ENCODE data around the gene ZDHHC16.
A peak's percentile ranks its signal among the peaks of the same experiment; 100 is the strongest.

The ZDHHC16 gene

DNA sequence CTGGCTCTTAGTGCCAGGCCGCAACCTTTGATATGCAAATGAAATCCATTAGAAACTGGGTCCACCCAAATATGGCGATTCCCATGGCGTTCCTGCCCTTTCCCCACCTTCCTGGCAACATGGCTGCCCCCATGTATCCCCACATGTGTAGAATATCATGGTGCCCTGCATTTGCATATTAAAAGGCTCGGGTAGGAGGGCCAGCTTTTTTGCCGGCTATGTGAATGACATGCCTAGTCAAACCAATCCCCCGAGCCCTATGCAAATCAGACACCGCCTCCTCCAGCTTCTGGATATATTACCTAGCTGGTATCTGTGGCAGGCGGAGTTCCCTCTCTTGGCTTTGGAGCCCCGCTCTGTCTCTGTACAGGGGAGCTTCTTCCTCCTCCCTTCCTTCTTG is 34.0 kb downstream of the ZDHHC16 start:
- no peak for DNase-seq (ENCODE audit: low read depth in 2 of 2)

DNA sequence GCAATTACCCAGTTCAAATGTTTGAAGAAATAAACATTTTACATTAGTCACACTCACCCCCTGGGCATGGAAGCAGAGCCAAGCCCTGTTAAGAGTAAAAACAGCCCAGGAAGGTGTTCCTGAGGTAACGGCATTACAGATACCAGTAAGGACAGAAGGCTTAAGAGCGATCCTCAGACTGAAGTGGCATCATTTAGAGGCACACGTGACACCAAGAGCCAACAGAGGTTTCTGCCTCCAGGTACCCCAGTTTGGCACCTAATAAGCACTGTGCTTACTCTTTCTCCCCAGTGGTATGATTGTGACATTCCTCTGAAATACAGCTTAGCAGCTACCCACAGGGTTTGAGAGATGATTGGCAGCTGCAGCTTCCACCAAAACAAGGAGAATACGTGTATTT is 35.1 kb downstream of the ZDHHC16 start:
- DNase-seq (ENCODE audit: low read depth in 2 of 2) = no peak

DNA sequence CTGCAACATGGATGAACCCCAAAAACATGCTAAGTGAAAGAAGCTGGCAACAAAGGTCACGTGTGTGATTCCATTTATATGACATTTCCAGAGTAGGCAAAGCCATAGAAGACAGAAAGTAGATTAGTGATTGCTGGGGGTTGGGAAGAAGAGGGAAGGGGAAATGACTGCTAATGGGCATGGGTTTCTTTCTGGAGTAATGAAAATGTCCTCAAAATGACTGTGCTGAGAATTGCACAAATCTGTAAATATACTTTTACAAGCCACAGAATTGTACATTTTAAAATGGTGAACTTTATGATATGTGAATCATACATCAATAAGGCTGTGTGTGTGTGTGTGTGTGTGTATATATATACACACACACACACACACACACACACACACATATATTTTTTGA is 36.4 kb downstream of the ZDHHC16 start:
- no peak for DNase-seq (ENCODE audit: low read depth in 2 of 2)

DNA sequence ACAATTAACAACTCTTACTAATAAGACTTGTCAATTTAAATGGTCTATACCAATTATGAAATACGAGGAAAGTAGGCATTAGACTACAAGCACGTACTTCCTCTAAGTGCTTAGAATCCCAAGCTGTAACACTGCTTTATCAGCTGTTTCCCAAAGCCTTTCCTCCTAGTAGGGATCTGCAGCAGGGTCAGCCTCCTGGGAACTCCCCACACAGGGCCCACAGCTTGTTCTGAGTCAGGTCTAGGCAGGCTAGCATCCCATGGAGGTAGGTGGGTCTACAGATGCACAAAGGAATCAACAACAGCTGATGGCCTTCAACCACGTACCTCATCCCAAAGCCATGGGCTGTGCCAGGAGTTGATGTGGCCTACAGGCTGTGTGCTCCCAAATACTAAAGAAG is 37.5 kb downstream of the ZDHHC16 start:
- DNase-seq (ENCODE audit: low read depth in 2 of 2) = no peak

DNA sequence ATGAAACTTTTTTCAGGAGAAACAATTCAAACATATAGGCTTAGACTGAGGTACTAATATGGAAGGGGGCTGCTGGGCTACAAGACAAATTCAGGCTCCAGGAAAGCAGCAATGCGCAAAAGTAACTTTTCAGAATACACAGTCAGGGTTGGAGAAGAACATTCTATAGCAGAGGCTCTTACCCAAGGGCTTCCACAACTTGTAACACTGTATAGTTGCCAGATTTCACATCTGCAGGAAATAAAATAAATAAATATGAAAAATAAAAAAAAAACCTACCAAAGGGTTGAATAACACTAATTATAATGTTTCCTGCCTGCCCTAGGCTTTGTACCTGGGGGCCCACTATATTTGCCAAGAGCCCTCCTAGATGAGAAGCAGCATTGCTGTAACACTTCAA is 37.9 kb downstream of the ZDHHC16 start:
- DNase-seq (ENCODE audit: low read depth in 2 of 2) = no peak

DNA sequence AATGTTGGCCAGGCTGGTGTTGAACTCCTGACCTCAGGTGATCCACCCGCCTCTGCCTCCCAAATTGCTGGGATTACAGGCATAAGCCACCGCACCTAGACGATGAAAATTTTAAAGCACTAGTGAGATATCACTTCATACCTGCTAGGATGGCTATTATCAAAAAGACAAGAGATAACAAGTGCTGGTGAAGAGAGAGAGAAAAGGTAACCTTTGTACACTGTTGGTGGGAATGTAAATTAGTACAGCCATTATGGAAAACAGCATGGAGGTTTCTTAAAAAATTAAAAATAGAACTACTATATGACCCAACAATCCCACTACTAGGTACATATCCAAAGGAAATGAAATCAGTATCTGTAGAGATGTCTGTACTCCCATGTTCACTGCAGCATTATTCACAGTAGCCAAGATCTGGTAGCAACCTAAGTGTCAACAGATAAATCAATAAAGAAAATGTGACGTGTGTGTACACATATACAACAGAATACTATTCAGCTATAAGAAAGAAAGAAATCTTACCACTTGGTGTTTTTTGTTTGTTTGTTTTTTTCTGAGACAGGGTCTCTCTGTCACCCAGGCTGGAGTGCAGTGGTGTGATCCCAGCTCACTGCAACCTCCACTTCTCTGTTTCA is 39.8 kb downstream of the ZDHHC16 start:
- no peak for DNase-seq (ENCODE audit: low read depth in 2 of 2)

DNA sequence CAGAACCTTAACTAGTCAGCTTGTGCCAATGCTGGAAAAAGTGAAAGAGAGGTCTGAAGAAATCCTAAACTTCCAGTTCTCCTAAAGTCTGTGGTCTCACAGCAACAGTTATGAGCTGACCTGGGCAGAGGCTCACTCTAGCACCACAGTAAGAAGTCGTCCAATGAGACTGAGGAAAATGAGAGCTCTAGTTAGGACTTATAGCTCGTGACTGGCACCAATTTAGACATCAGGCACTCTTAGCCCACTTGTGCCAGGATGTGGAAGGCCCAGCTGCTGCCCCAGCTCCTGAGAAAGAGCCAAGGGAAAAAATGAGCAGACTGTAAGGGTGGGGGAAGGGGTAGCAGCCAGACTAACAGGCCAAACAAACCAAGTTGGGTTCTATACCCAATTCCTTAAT is 44.6 kb downstream of the ZDHHC16 start:
- DNase-seq (ENCODE audit: low read depth in 2 of 2) = no peak

DNA sequence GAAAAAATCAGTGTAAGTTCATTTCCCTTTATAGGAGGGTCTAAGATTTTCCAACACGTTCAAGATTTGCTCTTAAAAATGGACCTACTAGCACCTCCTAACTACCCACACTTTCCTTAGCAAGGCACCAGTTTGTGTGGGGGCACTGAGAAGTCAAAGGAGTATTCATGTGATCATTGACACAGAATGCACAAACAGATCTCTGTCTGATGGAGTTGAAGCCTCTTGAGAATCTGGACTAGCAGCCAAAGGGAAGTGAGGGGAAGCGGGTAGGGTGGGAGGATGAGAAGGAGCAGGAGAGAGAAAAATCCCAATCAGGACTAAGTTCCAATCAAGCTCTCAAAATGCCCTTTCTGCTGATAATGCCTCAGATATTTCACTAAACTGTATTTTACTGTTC is 48.2 kb downstream of the ZDHHC16 start:
- DNase-seq (ENCODE audit: low read depth in 2 of 2) = no peak

DNA sequence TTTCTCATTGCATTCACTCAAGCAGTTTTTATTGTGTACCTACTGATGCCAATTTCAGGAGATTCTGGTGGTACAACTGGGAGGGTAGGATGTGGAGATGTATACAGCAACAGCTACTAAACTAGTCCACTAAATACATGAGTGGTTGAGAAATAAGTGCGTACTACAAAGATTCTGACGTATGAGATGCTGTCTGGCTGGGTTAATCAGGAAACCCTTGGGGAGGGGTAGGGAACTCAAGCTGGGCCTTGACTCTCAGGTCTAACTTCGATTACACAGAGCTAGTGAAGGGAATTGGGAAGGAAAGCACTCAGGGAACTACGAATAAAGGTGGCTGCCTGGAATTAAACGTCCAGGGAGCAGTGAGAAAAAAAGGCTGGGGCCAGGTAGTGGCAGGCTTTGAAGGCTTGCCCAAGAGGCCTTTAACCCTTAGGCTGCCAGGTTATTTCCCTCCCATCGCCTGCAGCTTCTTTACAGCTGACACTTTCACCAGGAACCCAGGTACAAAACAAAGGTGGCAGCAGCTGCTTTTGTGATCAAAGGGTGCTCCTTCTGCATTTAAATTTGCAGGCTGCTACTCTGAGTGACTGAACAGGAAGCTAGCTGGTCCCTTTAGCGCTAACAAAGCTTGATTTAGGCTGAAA is 49.0 kb downstream of the ZDHHC16 start:
- no peak for DNase-seq (ENCODE audit: low read depth in 2 of 2)

DNA sequence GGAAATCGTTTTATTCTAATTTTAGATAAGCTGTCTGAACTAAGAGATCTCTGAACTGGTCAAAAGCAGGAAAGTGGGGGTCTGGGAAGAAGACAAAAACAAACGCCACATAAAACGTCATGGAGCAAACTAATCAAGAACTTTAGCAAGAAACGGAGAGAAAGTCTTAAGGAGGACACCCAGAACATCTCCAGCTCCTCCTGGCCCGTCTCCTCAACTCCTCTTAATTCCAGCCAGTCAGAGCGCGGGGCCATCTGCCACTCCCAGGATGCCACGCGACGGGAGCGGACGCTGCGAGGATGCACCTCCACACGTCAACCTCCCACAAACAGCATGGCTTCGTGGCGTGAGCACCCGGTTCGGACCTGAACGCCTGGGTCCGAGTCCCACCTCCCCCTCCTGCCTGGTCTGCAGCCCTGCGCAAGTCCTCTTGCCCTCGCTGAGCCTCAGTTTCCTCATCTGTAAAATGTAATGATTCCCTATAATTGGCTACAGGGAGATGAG is 51.6 kb downstream of the ZDHHC16 start:
- DNase-seq (ENCODE audit: low read depth in 2 of 2) = peak in 1 of 2 donors; percentile 20

DNA sequence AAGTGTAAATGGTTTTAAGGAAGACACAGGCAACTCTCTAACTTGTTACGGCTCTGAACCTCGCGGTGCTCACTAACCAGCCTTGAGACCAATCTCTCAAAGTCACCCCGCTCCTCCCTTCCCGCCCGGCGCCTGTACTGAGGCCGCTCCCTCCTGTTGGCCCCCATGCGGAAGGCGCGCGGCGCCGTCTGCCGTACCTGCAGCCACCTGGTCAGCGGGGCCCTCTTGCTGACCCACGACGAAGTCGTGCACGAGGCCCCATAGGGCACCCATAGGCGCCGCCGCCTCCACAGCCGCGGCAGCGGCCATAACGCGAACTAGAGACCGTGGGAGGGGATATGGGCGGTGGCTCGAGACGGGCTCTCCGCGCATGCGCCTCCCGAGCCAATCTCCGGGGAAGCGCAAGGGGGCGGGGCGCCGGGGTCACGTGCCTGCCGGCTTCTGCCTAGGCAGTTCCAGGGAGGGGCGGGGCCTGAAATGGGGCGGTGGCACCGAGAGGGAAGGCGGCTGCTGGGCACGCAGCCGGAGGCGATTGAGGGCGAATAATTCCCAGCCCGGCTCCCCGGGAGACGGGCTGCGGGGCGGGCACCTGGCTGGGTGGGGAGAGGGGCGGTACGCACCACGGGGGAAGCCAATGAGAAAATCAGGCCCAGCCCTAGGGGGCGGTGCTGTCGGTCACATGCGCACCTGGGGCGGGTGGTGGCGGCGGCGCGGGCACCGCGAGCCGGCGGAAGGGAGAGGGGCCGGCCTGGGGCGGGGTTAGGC is 52.3 kb downstream of the ZDHHC16 start, which contains the start of gene MMS19:
TSS of gene MMS19 (minus strand) at position 347 of the 765 bp plus-strand sequence. CDS start at position 309, 38 bp downstream.
- DNase-seq (ENCODE audit: low read depth in 2 of 2) = peak; percentile 98 to 99

DNA sequence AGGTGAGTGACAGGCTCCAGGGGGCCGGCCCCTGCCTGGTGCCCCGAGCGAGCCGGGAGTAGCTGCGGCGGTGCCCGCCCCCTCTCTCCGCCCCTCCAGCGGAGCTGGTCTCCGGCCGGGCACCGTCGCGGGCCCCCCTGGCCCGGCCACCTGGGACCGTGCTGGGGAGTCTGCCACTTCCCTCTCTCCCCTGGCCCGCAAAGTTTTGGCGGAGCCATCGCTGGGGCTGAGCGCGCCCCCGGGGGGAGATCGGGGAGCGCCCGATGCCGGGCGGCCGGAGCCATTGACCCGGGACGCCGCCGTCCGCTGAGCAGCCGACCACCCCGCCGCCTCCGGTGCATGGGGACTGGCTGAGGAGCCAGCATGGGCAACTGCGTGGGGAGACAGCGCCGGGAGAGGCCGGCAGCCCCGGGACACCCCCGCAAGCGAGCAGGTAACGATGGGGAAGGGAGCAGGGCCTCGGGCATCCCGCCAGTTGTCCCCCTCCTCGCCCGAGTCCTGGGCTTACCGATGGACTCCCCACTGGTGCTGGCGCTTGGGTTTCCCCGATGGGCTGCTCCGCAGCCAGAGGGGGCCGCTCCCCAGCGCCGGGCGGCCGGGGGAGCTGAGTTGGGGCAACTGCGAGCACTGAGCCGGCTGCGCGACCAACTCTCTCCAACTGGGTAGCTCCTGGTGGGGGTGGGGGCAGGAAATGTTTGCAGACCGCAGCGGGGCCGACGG is 53.0 kb downstream of the ZDHHC16 start, which contains the start of gene UBTD1:
TSS of gene UBTD1 (plus strand) at position 84 of the 720 bp plus-strand sequence. CDS start at position 364, 280 bp downstream.
- DNase-seq (ENCODE audit: low read depth in 2 of 2) = no peak

DNA sequence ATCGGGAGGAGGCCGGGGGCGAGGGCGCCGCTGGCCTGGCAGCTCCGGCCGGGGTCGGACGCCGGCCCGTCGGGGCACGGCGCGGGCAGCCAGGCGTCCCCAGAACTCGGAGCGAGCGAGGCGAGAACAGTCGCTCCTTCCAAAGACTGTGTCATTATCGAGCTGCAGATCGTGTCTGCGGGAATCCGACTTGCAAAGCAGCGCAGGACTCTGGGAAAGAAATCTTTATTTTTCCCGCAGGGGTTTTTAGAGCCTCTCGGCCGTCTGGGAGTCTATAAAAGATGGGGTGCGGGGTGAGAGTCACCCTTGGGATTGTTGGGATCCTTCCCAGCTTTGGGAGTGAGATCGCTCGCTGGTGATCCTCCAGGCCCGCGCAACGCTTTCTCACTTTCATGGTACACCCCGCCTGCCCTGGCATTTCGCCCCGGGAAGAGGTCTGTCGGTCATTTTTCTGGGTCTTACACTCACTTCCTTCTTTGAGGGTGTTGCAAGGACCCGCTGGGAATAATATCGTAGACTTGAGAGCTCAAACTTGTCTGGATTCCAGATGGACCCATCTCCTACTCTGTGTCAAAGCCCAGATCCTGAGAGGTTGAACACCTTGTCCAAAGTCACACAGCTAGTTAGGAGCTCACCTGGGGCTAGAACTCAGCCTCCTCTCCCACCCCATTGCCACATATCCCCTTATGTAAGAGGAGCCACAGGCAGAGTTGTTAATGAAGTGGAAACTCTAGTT is 53.8 kb downstream of the ZDHHC16 start:
- DNase-seq (ENCODE audit: low read depth in 2 of 2) = no peak

DNA sequence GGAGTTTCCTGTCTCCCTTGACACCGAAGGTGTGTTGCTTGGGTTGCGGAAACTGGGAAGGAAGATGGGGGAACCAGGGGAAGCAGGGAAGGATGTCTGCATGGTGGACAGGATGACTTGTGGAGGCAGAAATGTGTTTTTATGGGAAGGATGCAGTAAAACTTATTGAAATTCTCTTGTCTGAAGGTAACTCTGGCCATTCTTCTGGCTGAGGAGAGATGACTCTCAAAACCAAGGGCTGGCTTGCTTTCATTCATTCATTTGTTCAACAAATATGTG is 54.3 kb downstream of the ZDHHC16 start:
- DNase-seq (ENCODE audit: low read depth in 2 of 2) = no peak

DNA sequence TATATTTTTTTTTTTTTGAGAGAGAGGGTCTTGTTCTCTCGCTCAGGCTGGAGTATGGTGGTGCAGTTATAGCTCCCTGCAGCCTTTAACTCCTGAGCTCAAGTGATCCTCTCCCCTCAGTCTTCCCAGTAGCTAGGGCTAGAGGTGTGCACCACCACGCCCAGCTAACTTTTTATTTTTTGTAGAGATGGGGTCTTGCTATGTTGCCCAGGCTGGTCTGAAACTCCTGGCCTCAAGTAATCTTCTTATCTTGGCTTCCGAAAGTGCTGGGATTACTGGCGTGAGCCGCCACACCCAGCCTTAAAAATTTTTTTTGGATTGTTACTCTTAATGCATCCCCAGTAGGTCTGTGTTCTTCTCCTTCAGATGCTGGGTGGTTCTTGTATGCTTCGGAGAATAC is 56.9 kb downstream of the ZDHHC16 start:
- no peak for DNase-seq (ENCODE audit: low read depth in 2 of 2)

DNA sequence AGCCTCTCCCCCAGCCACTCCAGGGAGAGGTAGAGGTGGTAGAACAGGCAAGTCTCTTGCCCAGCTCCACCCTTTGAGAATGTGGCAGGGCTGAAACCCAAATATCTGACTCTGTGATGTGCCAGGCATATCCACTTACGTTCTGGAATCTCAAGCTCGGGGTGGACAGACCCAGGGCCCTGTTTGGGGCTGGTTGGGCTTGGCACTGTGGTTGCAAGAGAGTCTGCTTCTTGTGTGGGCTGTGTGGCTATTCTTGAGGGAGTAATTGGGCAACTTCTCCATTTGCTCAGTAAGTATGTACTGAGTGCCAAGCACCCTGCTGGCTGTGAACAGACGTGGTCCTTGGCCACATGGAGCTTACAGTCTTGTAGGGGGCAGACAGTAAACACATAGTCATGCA is 57.4 kb downstream of the ZDHHC16 start:
- no peak for DNase-seq (ENCODE audit: low read depth in 2 of 2)

DNA sequence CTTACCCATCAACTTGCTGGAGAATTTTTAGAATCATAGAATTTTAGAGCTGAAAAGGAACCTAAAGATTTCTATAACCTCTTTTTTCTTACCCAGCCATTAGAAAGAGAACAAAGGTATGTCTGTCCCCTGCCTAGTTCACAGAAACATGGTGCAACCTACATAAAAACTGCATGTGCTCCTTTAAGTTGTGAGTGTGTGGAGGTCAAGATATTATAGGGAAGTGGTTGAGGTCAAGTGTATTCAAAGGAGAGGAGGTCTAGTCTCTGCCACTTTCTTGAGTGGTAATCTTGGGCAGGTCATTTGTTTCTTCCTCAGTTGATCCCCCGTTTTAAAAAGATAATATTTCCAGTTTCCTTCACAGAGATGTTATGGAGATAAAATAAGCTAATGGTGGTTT is 59.2 kb downstream of the ZDHHC16 start:
- no peak for DNase-seq (ENCODE audit: low read depth in 2 of 2)

DNA sequence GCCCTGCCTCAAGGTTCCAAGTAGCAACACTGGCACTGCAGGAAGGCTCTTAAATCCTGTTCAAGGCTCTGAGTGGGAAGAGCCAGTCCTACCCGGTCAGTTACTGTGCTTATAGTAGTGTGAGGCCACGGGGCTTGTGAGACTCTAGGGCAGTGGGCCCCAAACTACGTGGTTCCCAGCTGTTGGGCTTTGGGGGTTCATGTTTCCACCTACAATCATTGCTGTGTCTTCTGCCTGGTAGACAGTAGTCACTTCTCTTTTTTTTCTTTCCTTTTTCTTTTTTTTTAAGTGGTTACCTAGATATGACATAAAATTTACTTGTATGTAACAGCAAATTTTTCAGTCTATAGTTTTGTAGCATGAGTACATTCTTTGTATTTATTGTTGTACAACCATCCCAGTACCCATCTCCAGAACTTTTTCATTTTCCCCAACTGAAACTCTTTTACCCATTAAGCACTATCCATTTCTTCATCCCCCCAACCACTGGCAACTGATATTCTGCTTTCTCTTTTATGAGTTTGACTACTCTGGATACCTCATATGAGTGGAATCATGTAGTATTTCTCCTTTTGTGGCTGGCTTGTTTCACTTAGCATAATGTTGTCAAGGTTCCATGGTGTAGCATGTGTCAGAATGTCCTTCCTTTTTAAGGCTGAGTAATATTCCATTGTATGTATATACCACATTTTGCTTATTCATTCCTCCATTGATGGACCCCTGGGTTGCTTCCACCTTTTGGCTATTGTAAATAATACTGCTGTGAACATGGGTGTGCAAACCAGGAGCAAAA is 60.4 kb downstream of the ZDHHC16 start:
- no peak for DNase-seq (ENCODE audit: low read depth in 2 of 2)
